Measurements from ENCODE around the gene TTLL12.

Gene TTLL12

DNA sequence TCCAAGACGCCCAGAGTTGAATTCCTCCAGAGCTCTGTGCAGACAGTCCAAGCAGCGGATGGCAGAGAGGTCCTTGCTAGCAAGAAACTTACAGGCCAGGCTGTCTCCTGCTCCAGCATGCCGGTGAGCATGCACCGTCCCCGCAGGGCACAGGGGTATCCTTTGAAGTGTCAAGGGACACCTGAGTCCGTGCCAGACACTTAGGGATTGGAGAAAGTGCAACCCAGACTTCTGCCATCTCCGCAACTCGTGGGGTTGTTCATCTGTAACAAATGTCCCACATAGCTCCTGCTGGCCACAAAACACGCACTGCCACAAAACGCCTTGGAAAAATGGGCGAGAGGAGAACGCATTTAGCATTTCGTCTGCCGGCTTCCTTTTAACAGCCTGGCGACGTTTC lies 22.3 kb downstream of the TTLL12 start:
- Histone ChIP-seq H3K36me3 (ENCODE audit: control insufficient read depth, insufficient read depth, low read length) (no peaks in the 10 kb centered on the region), H3K9me3 (ENCODE audit: control insufficient read depth, low read length) (no peaks in the 10 kb centered on the region), H3K27me3 (ENCODE audit: control insufficient read depth, insufficient read depth, low read length, poor library complexity, severe bottlenecking) (no peaks in the 10 kb centered on the region), H3K27ac (ENCODE audit: insufficient read depth, low read depth, low read length, poor library complexity, severe bottlenecking) (no peak overlapping the region), H3K4me3 (ENCODE audit: insufficient read depth, low read depth, low read length) (no peak overlapping the region), H3K4me1 (ENCODE audit: control insufficient read depth, insufficient read depth, low read length) (no peaks in the 10 kb centered on the region)
- 81 to 82% methylated on average over 16 of the region's 16 CpGs for WGBS, 2 experiments

DNA sequence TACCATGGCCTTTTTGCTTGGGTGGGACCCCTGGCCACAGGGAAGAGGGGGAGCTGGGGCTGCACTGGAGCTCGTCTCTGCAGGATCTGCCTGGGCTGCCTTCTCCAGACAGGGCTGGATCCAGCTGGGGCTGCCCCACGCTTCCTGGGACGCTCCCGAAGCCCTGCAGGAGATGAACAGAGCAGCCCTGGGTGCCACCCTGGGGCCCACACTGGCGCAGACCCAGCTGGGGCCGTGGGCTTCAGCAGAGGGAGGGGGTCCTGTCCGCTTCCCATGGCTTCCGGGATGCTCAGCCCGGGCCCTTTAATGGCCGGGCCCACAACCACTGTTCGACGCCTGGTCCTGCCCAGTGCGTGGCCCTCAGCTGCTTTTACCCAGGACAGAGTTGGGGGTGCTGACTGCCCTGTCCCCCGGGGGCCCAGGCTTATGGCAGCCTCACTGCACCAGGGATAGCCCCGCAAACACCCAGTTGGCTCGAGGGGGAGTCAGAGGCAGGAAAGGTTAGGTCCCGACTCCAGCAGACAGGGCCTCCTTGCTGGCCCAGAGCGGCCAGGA lies 23.6 kb downstream of the TTLL12 start:
- Histone ChIP-seq H3K27ac (ENCODE audit: insufficient read depth, low read depth, low read length, poor library complexity, severe bottlenecking) (no peak overlapping the region), H3K4me1 (ENCODE audit: control insufficient read depth, insufficient read depth, low read length) (no peaks in the 10 kb centered on the region), H3K4me3 (ENCODE audit: insufficient read depth, low read depth, low read length) (no peak overlapping the region), H3K9me3 (ENCODE audit: control insufficient read depth, low read length) (no peaks in the 10 kb centered on the region), H3K36me3 (ENCODE audit: control insufficient read depth, insufficient read depth, low read length) (no peaks in the 10 kb centered on the region), H3K27me3 (ENCODE audit: control insufficient read depth, insufficient read depth, low read length, poor library complexity, severe bottlenecking) (no peaks in the 10 kb centered on the region)
- WGBS, 2 experiments: 89 to 91% methylated on average over 18 of the region's 18 CpGs

DNA sequence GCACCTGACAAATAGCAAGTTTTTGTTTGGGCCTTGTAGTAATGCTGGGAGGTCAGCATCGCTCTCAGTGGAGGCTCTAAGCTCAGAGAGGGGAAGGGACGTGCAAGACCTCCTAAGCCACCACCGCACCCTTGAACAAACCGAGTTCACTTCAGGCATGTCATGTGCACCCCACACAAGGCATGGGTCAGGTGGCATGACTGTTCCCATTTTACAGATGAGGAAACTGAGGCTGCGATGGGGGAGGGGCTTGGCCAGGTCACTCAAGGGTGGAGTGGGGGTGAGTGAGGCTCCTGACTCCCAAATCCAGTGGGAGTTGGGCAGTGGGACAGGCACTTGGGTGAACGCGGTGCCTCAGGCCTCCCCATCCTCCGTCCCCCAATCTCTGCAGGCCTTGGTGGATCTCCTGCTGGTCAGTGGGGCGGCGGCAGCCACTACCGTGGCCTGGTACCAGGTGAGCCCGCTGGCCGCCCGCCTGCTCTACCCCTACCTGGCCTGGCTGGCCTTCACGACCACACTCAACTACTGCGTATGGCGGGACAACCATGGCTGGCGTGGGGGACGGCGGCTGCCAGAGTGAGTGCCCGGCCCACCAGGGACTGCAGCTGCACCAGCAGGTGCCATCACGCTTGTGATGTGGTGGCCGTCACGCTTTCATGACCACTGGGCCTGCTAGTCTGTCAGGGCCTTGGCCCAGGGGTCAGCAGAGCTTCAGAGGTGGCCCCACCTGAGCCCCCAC lies 24.4 kb downstream of the TTLL12 start:
- no peak overlapping the region for H3K27ac ChIP-seq (ENCODE audit: insufficient read depth, low read depth, low read length, poor library complexity, severe bottlenecking)
- H3K4me1 ChIP-seq (ENCODE audit: control insufficient read depth, insufficient read depth, low read length): no peaks in the 10 kb centered on the region
- WGBS, 2 experiments: 95% methylated on average over 24 of the region's 24 CpGs
- H3K4me3 ChIP-seq (ENCODE audit: insufficient read depth, low read depth, low read length): no peak overlapping the region
- no peaks in the 10 kb centered on the region for H3K36me3 ChIP-seq (ENCODE audit: control insufficient read depth, insufficient read depth, low read length)
- H3K9me3 ChIP-seq (ENCODE audit: control insufficient read depth, low read length): no peaks in the 10 kb centered on the region
- no peaks in the 10 kb centered on the region for H3K27me3 ChIP-seq (ENCODE audit: control insufficient read depth, insufficient read depth, low read length, poor library complexity, severe bottlenecking)

DNA sequence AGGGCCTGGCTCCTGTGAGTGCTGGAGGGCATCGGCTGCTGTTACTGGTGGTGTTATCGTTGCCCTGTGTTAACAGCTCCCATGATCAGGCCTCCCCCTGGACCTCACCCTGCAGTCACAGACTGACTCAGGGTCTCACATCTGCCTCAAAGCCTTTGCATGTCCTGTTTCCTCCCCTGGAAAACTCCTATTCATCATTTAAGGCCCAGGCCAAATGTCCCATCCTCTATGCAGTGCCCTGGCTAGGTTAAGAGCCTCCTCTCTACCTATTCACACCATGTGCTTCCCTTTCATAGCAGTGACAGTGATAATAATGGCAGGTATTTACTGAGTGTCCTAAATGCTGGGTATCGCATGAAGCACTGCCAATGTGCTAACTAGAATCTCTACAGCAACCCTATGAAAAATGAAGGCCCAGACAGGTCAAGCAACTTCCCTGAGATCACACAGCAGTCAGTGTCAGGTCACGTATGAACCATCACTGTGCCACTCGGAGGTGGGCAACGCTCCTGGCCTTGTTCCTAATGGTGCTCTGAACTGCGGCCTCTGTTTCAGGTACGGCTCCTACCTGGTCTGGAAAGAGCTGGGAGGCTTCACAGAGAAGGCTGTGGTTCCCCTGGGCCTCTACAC lies 26.3 kb downstream of the TTLL12 start:
- H3K9me3 ChIP-seq (ENCODE audit: control insufficient read depth, low read length): no peaks in the 10 kb centered on the region
- H3K4me3 ChIP-seq (ENCODE audit: insufficient read depth, low read depth, low read length): no peak overlapping the region
- no peak overlapping the region for H3K27ac ChIP-seq (ENCODE audit: insufficient read depth, low read depth, low read length, poor library complexity, severe bottlenecking)
- H3K4me1 ChIP-seq (ENCODE audit: control insufficient read depth, insufficient read depth, low read length): no peaks in the 10 kb centered on the region
- H3K27me3 ChIP-seq (ENCODE audit: control insufficient read depth, insufficient read depth, low read length, poor library complexity, severe bottlenecking): no peaks in the 10 kb centered on the region
- no peaks in the 10 kb centered on the region for H3K36me3 ChIP-seq (ENCODE audit: control insufficient read depth, insufficient read depth, low read length)
- WGBS, 2 experiments: 95% methylated on average over 8 of the region's 8 CpGs

DNA sequence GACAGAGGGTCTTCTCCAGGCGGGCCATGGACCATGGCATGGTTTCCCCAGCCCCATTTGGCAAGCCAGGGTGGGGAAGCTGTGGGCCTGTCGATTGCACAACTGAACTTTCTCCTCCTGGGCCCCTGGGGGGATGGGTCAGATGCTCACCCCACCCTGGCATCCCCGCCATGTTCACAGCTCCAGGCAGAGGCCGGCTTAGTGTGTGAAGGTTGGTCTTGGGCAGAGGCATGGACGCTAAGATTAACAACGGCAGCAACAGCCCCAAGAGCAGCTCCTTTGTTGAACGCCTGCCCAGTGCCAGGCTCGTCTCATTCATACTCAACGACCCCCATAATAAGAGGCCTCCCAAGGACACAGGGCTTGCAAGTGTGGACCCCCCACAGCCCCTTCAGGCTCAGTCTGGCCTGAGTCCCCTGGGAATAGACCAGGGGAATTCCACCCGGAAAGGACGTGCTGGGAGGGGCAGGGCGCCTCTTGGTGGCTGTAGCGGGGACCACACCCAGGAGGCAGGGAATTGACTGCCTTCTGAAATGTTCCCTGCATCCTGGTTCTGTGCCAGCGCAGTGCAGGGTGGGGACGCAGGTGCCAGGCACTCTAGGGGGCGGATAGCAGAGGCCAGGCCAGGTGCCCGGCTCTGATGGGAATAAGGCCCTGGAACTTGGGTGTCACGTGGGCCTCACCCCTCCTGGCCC lies 27.3 kb downstream of the TTLL12 start:
- H3K36me3 ChIP-seq (ENCODE audit: control insufficient read depth, insufficient read depth, low read length): no peaks in the 10 kb centered on the region
- 81 to 84% methylated on average over 18 of the region's 18 CpGs for WGBS, 2 experiments
- no peak overlapping the region for H3K27ac ChIP-seq (ENCODE audit: insufficient read depth, low read depth, low read length, poor library complexity, severe bottlenecking)
- H3K27me3 ChIP-seq (ENCODE audit: control insufficient read depth, insufficient read depth, low read length, poor library complexity, severe bottlenecking): no peaks in the 10 kb centered on the region
- H3K4me3 ChIP-seq (ENCODE audit: insufficient read depth, low read depth, low read length): no peak overlapping the region
- no peaks in the 10 kb centered on the region for H3K4me1 ChIP-seq (ENCODE audit: control insufficient read depth, insufficient read depth, low read length)
- no peaks in the 10 kb centered on the region for H3K9me3 ChIP-seq (ENCODE audit: control insufficient read depth, low read length)

DNA sequence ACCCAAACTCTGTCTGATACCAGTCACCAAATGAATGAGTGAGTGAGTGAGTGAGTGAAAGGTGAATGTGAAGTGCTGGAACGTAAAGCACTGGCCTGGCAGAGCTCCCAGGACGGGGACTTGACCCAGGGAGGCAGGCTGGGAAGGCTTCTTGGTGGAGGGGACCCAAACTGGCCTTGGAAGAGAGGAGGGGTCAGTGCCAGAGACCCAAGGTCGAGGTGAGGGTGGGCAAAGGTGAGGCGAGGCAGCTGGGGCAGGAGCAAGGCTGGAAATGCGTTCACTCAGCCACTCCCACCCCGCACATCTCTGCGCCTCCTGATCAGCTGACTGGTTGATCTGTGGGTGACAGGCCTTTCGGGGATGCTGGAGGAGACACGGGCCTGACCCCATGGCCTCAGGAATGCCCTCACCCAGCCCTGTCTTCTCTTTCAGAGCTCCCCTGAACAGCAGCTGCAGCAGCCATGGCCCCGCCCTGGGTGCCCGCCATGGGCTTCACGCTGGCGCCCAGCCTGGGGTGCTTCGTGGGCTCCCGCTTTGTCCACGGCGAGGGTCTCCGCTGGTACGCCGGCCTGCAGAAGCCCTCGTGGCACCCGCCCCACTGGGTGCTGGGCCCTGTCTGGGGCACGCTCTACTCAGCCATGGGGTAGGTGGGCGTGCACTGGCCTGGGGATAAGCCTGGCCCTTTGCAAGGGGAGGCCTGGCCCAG lies 28.0 kb downstream of the TTLL12 start:
- H3K4me1 ChIP-seq (ENCODE audit: control insufficient read depth, insufficient read depth, low read length): no peaks in the 10 kb centered on the region
- WGBS, 2 experiments: 94 to 95% methylated on average over 24 of the region's 24 CpGs
- no peaks in the 10 kb centered on the region for H3K27me3 ChIP-seq (ENCODE audit: control insufficient read depth, insufficient read depth, low read length, poor library complexity, severe bottlenecking)
- no peak overlapping the region for H3K4me3 ChIP-seq (ENCODE audit: insufficient read depth, low read depth, low read length)
- H3K27ac ChIP-seq (ENCODE audit: insufficient read depth, low read depth, low read length, poor library complexity, severe bottlenecking): no peak overlapping the region
- H3K9me3 ChIP-seq (ENCODE audit: control insufficient read depth, low read length): no peaks in the 10 kb centered on the region
- H3K36me3 ChIP-seq (ENCODE audit: control insufficient read depth, insufficient read depth, low read length): no peaks in the 10 kb centered on the region

DNA sequence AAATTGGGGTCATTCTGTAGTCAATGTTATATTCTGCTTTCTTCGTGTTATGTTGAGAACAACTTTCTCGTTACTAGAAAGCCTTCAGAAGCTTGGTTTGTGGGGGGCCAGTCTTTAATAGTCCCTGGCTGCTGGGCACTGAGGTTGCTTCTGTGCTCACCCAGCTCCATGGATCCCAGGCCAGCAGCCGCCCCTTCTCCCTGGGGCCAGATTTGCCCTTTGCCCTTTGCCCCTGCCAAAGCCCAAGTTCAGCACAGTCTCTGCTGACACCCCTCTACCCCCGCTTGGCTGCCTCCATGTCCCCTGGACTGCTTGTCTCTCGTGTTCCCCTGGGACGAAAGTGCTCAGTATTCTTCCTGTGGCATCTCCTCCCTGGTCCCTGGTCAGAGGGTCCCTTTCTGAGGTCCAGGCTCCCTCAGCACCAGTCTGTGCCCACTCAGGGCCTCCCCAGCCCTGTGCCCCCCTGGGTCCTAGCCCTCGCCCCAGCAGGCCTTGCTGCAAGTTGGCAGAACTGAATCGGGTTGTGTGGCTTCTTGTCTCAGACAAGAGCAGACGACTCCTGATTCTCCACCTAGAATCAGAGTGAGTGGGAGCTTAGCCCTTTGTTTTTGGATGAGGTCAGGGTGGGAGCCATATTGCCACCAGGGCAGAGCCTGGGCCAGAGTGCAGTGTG lies 28.9 kb downstream of the TTLL12 start:
- no peak overlapping the region for H3K4me3 ChIP-seq (ENCODE audit: insufficient read depth, low read depth, low read length)
- no peaks in the 10 kb centered on the region for H3K4me1 ChIP-seq (ENCODE audit: control insufficient read depth, insufficient read depth, low read length)
- no peaks in the 10 kb centered on the region for H3K27me3 ChIP-seq (ENCODE audit: control insufficient read depth, insufficient read depth, low read length, poor library complexity, severe bottlenecking)
- H3K9me3 ChIP-seq (ENCODE audit: control insufficient read depth, low read length): no peaks in the 10 kb centered on the region
- H3K36me3 ChIP-seq (ENCODE audit: control insufficient read depth, insufficient read depth, low read length): no peaks in the 10 kb centered on the region
- H3K27ac ChIP-seq (ENCODE audit: insufficient read depth, low read depth, low read length, poor library complexity, severe bottlenecking): no peak overlapping the region
- WGBS, 2 experiments: 89 to 90% methylated on average over 9 of the region's 9 CpGs

DNA sequence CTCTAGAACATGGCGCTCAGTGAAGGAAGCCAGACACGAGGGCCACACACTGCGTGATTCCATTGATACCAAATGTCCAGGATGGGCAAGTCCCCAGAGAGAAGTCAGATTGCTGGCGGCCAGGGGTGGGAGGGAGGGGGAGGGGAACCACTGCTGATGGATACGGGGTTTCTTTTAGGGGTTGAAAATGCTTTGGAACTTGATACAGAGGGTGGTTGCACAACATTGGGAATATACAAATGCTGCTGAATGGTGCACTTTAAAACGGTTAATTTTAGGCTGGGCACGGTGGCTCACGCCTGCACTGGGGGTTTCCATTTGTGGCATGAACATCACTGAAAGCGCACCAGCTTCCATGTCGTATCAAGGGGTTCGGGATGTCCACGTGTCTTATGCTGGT lies 30.5 kb downstream of the TTLL12 start:
- Histone ChIP-seq H3K4me3 (ENCODE audit: insufficient read depth, low read depth, low read length) (no peak overlapping the region), H3K27ac (ENCODE audit: insufficient read depth, low read depth, low read length, poor library complexity, severe bottlenecking) (no peak overlapping the region), H3K9me3 (ENCODE audit: control insufficient read depth, low read length) (no peaks in the 10 kb centered on the region), H3K27me3 (ENCODE audit: control insufficient read depth, insufficient read depth, low read length, poor library complexity, severe bottlenecking) (peaks cover 14% of the 10 kb centered on the region), H3K36me3 (ENCODE audit: control insufficient read depth, insufficient read depth, low read length) (no peaks in the 10 kb centered on the region), H3K4me1 (ENCODE audit: control insufficient read depth, insufficient read depth, low read length) (peaks cover 8% of the 10 kb centered on the region)
- WGBS, 2 experiments: 91 to 94% methylated on average over 12 of the region's 12 CpGs

DNA sequence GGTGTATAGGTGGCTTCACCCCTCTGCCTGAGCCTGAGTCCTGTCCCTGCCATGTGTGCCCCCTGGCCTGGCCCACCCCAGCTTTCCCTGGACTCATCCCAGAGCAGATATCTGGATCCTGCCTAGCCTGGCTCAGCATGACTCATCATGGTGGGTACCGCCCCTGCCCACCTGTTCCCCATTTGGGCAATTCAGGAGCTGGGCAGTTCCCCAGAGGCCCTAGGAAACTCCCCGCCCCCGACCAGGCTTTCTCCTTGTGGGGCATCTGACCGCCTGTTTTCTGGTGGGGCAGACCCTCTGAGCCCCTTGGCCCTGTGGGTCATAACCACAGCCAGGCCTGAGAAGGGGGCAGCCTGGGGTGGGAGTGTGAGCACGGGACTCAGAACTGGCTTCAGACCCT lies 31.1 kb downstream of the TTLL12 start:
- H3K36me3 ChIP-seq (ENCODE audit: control insufficient read depth, insufficient read depth, low read length): no peaks in the 10 kb centered on the region
- H3K4me3 ChIP-seq (ENCODE audit: insufficient read depth, low read depth, low read length): no peak overlapping the region
- H3K27ac ChIP-seq (ENCODE audit: insufficient read depth, low read depth, low read length, poor library complexity, severe bottlenecking): no peak overlapping the region
- H3K4me1 ChIP-seq (ENCODE audit: control insufficient read depth, insufficient read depth, low read length): peaks cover 8% of the 10 kb centered on the region
- peaks cover 20% of the 10 kb centered on the region for H3K27me3 ChIP-seq (ENCODE audit: control insufficient read depth, insufficient read depth, low read length, poor library complexity, severe bottlenecking)
- H3K9me3 ChIP-seq (ENCODE audit: control insufficient read depth, low read length): no peaks in the 10 kb centered on the region
- 86 to 93% methylated on average over 5 of the region's 5 CpGs for WGBS, 2 experiments

Data from ectodermal cell (in vitro differentiated cells).